DOHH2 (cell line): ENCODE data around the gene SMOC1.

Experiments used
- H3F3A ChIP-seq: fragments of 200-600 bp; sonication (generic), shearing (Covaris generic); 2 replicates; pipeline ENCODE4 v1.6.0; 2016; ENCODE audit warnings: antibody characterized with exemption, mild to moderate bottlenecking; ENCODE audit not compliant: control insufficient read depth, insufficient read depth
- H3K27ac ChIP-seq: fragments of 200-600 bp; sonication (generic); 2 replicates; pipeline ENCODE4 v1.5.1; 2014; ENCODE audit warnings: low read depth, mild to moderate bottlenecking, low read length, moderate library complexity
- H3K27me3 ChIP-seq: fragments of 200-600 bp; sonication (generic); 2 replicates; pipeline ENCODE4 v1.6.1; 2014; ENCODE audit warnings: mild to moderate bottlenecking, low read length, mixed read lengths; ENCODE audit not compliant: control insufficient read depth
- H3K36me3 ChIP-seq: fragments of 200-600 bp; sonication (generic); 2 replicates; pipeline ENCODE4 v1.6.1; 2014; ENCODE audit warnings: mild to moderate bottlenecking, low read length, moderate library complexity, mixed read lengths; ENCODE audit not compliant: control insufficient read depth
- H3K4me1 ChIP-seq: fragments of 200-600 bp; sonication (generic); 2 replicates; pipeline ENCODE4 v1.6.1; 2014; ENCODE audit warnings: mild to moderate bottlenecking, low read length, mixed read lengths; ENCODE audit not compliant: control insufficient read depth
- H3K4me2 ChIP-seq: fragments of 200-600 bp; sonication (generic); 2 replicates; pipeline ENCODE4 v1.6.0; 2014; ENCODE audit warnings: mild to moderate bottlenecking, low read length, moderate library complexity
- H3K4me3 ChIP-seq: fragments of 200-600 bp; sonication (generic); 2 replicates; pipeline ENCODE4 v1.5.1; 2014; ENCODE audit warnings: mild to moderate bottlenecking, low read length, mixed read lengths
- H3K79me2 ChIP-seq: fragments of 200-600 bp; sonication (generic); 2 replicates; pipeline ENCODE4 v1.6.1; 2014; ENCODE audit warnings: mild to moderate bottlenecking, low read length, mixed read lengths; ENCODE audit not compliant: control insufficient read depth
- H3K9me2 ChIP-seq: fragments of 200-600 bp; sonication (generic); replicated peaks from 2 replicates; pipeline ENCODE4 v1.6.1; 2014; ENCODE audit warnings: mild to moderate bottlenecking, low read length, mixed read lengths; ENCODE audit not compliant: control insufficient read depth
- H3K9me3 ChIP-seq: fragments of 200-600 bp; sonication (generic); 2 replicates; pipeline ENCODE4 v1.6.1; 2014; ENCODE audit warnings: antibody characterized with exemption, low read length, mixed read lengths; ENCODE audit not compliant: control insufficient read depth, insufficient read depth
- H4K20me1 ChIP-seq: fragments of 200-600 bp; sonication (generic); 2 replicates; pipeline ENCODE4 v1.6.0; 2014; ENCODE audit warnings: low read depth, mild to moderate bottlenecking, antibody characterized with exemption, low read length, moderate library complexity; ENCODE audit not compliant: control insufficient read depth, insufficient read depth
- CTCF ChIP-seq: fragments of 200-600 bp; sonication (generic); IDR thresholded peaks from one replicate; pipeline ENCODE4 v1.5.1; 2014; ENCODE audit warnings: antibody characterized with exemption, mild to moderate bottlenecking, low read depth, low read length; ENCODE audit not compliant: poor library complexity, severe bottlenecking
- EZH2phosphoT487 ChIP-seq: fragments of 200-600 bp; sonication (generic); IDR thresholded peaks from 2 replicates; pipeline ENCODE4 v1.6.1; 2017; ENCODE audit warnings: borderline replicate concordance, mild to moderate bottlenecking, antibody characterized with exemption, low read length, moderate library complexity, mixed read lengths

Gene SMOC1

GRCh38 chr14:69909826-69910550, 30.8 kb downstream of the SMOC1 start:
- no peak overlapping the region for H3K27ac ChIP-seq
- H3F3A ChIP-seq: no peaks in the 10 kb centered on the region
- H4K20me1 ChIP-seq: no peaks in the 10 kb centered on the region
- TF ChIP-seq CTCF (no peak), EZH2phosphoT487 (no peak)
- H3K79me2 ChIP-seq: no peaks in the 10 kb centered on the region
- H3K4me1 ChIP-seq: no peaks in the 10 kb centered on the region
- no peak overlapping the region for H3K4me3 ChIP-seq
- peaks cover 6% of the 10 kb centered on the region; the same call in 1 of the 2 replicates for H3K27me3 ChIP-seq
- H3K9me3 ChIP-seq: no peaks in the 10 kb centered on the region
- no peaks in the 10 kb centered on the region for H3K36me3 ChIP-seq
- no peaks in the 10 kb centered on the region for H3K9me2 ChIP-seq
- no peak overlapping the region for H3K4me2 ChIP-seq

- H3K9me2 ChIP-seq: no peaks in the 10 kb centered on the region
- H3K27ac ChIP-seq: no peak overlapping the region
- H3K27me3 ChIP-seq: peaks cover 8% of the 10 kb centered on the region; the same call in 1 of the 2 replicates
- no peaks in the 10 kb centered on the region for H3F3A ChIP-seq
- no peaks in the 10 kb centered on the region for H3K36me3 ChIP-seq
- no peaks in the 10 kb centered on the region for H3K79me2 ChIP-seq
- H4K20me1 ChIP-seq: no peaks in the 10 kb centered on the region
- H3K4me2 ChIP-seq: no peak overlapping the region
- H3K9me3 ChIP-seq: no peaks in the 10 kb centered on the region
- no peak overlapping the region for H3K4me3 ChIP-seq
- TF ChIP-seq CTCF: no peak
- TF ChIP-seq EZH2phosphoT487: no peak
- H3K4me1 ChIP-seq: no peaks in the 10 kb centered on the region
These were observed 31.7 kb downstream of the SMOC1 start for GRCh38 chr14:69910871-69911270.

- no peak overlapping the region for H3K4me3 ChIP-seq
- no peaks in the 10 kb centered on the region for H3K9me2 ChIP-seq
- peaks cover 5% of the 10 kb centered on the region; the same call in 1 of the 2 replicates for H3K27me3 ChIP-seq
- H3K4me1 ChIP-seq: no peaks in the 10 kb centered on the region
- no peak overlapping the region for H3K27ac ChIP-seq
- no peaks in the 10 kb centered on the region for H3K79me2 ChIP-seq
- no peak overlapping the region for H3K4me2 ChIP-seq
- no peak for TF ChIP-seq EZH2phosphoT487
- no peak for TF ChIP-seq CTCF
- no peaks in the 10 kb centered on the region for H3K9me3 ChIP-seq
- no peaks in the 10 kb centered on the region for H3F3A ChIP-seq
- no peaks in the 10 kb centered on the region for H4K20me1 ChIP-seq
- H3K36me3 ChIP-seq: no peaks in the 10 kb centered on the region
These were observed 34.5 kb downstream of the SMOC1 start for GRCh38 chr14:69913686-69914085.
